Measurements from ENCODE around the gene VEGFD. TPM values are rescaled to one million over a fixed set of nuclear protein-coding genes. Genes with fewer than 3 reads are reported as not detected.

Gene VEGFD
- total RNA-seq, 5 donors from 2014 or later (not counting 1 experiment from before 2014, with no cell fraction given), result not detected

DNA sequence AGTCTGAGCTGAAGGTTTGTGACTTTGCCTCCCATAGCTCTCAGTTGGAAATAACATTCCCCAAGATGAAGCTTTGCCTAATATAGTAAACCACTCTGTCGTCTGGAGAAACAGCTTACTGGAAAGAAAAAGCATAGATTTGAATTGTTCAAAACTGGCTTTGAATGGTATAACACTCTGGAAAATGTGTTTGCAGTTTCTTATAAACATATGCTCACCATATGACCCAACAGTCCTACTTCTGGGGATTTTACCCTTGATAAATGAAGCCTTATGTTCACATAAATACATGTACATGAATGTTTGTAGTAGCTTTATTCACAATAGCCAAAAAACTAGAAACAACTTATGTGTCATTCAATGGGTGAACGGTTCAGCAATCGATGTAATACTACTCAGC lies 10.2 kb downstream of the VEGFD start:
- Mint-ChIP-seq H3K4me3 (no peak overlapping the region), H3K4me1 (no peaks in the 10 kb centered on the region), H3K27ac (no peak overlapping the region), H3K9me3 (no peaks in the 10 kb centered on the region), H3K27me3 (peaks cover 9 to 31% of the 10 kb centered on the region in 2 donors), H3K36me3 (no peaks in the 10 kb centered on the region)
- no peak for ATAC-seq (replicated peaks in 1 of 4)
- H3K27me3 ChIP-seq (replicated peaks in 1 of 2; ENCODE audit: control insufficient read depth in 2 of 2, extremely low read depth in 1 of 2, insufficient read depth in 2 of 2, low read length in 1 of 2), result no peaks in the 10 kb centered on the region
- no peaks in the 10 kb centered on the region for H3K9me3 ChIP-seq
- ChIA-PET CTCF (no interaction called here), POLR2A (no interaction called here)
- H3K4me3 ChIP-seq (ENCODE audit: control insufficient read depth in 1 of 2, extremely low read depth in 1 of 2, low read length in 1 of 2), result no peak overlapping the region
- DNase-seq, result no peak
- no peak overlapping the region for H3K27ac ChIP-seq (ENCODE audit: low read length)
- no peaks in the 10 kb centered on the region for H3K36me3 ChIP-seq (ENCODE audit: control insufficient read depth in 2 of 2, extremely low read depth in 1 of 2, insufficient read depth in 1 of 2, low read length in 1 of 2)
- no peaks in the 10 kb centered on the region for H3K4me1 ChIP-seq (ENCODE audit: control insufficient read depth in 1 of 2, extremely low read depth in 1 of 2, insufficient read depth in 2 of 2, low read length in 2 of 2)
- no CpG with 5 or more reads among the region's 3 CpGs for WGBS (ENCODE audit: insufficient coverage)

- H3K4me3 ChIP-seq (ENCODE audit: control insufficient read depth in 1 of 2, extremely low read depth in 1 of 2, low read length in 1 of 2), result no peak overlapping the region
- 83% methylated on average over 3 of the region's 9 CpGs for WGBS (ENCODE audit: insufficient coverage)
- ChIA-PET POLR2A (no interaction called here), CTCF (no interaction called here)
- H3K4me1 ChIP-seq (ENCODE audit: control insufficient read depth in 1 of 2, extremely low read depth in 1 of 2, insufficient read depth in 2 of 2, low read length in 2 of 2), result no peaks in the 10 kb centered on the region
- no peaks in the 10 kb centered on the region for H3K36me3 ChIP-seq (ENCODE audit: control insufficient read depth in 2 of 2, extremely low read depth in 1 of 2, insufficient read depth in 1 of 2, low read length in 1 of 2)
- ATAC-seq (replicated peaks in 1 of 4) (no peak), DNase-seq (no peak)
- H3K4me1 Mint-ChIP-seq, result no peaks in the 10 kb centered on the region
- no peak overlapping the region for H3K27ac Mint-ChIP-seq
- peaks cover 22 to 39% of the 10 kb centered on the region in 2 donors for H3K27me3 Mint-ChIP-seq
- H3K36me3 Mint-ChIP-seq, result no peaks in the 10 kb centered on the region
- no peaks in the 10 kb centered on the region for H3K9me3 Mint-ChIP-seq
- no peak overlapping the region for H3K4me3 Mint-ChIP-seq
- H3K9me3 ChIP-seq, result no peaks in the 10 kb centered on the region
- H3K27me3 ChIP-seq (replicated peaks in 1 of 2; ENCODE audit: control insufficient read depth in 2 of 2, extremely low read depth in 1 of 2, insufficient read depth in 2 of 2, low read length in 1 of 2), result no peaks in the 10 kb centered on the region
- no peak overlapping the region for H3K27ac ChIP-seq (ENCODE audit: low read length)
Measured at GRCh38 chrX:15366506-15367352, 17.5 kb downstream of the VEGFD start.

GRCh38 chrX:15359701-15360100 lies 24.5 kb downstream of the VEGFD start:
- no peak overlapping the region for H3K27ac ChIP-seq (ENCODE audit: low read length)
- DNase-seq (no peak), ATAC-seq (replicated peaks in 1 of 4) (no peak)
- H3K4me3 ChIP-seq (ENCODE audit: control insufficient read depth in 1 of 2, extremely low read depth in 1 of 2, low read length in 1 of 2), result no peak overlapping the region
- H3K4me1 ChIP-seq (ENCODE audit: control insufficient read depth in 1 of 2, extremely low read depth in 1 of 2, insufficient read depth in 2 of 2, low read length in 2 of 2), result no peaks in the 10 kb centered on the region
- H3K36me3 ChIP-seq (ENCODE audit: control insufficient read depth in 2 of 2, extremely low read depth in 1 of 2, insufficient read depth in 1 of 2, low read length in 1 of 2), result no peaks in the 10 kb centered on the region
- CTCF ChIA-PET, result no interaction called here
- Mint-ChIP-seq H3K4me3 (no peak overlapping the region), H3K9me3 (no peaks in the 10 kb centered on the region), H3K4me1 (no peaks in the 10 kb centered on the region), H3K27me3 (peaks cover 0 to 38% of the 10 kb centered on the region in 2 donors), H3K27ac (no peak overlapping the region), H3K36me3 (no peaks in the 10 kb centered on the region)
- POLR2A ChIA-PET, result interaction anchor here in 1 of 2 donors (0.6 to 0.7 kb wide), 3 partner anchors 30 to 1379 kb away, joined by 4 to 6 read pairs (median 6); no protein-coding TSS in a partner anchor
- H3K27me3 ChIP-seq (replicated peaks in 1 of 2; ENCODE audit: control insufficient read depth in 2 of 2, extremely low read depth in 1 of 2, insufficient read depth in 2 of 2, low read length in 1 of 2), result no peaks in the 10 kb centered on the region
- H3K9me3 ChIP-seq, result no peaks in the 10 kb centered on the region
- WGBS (ENCODE audit: insufficient coverage), result 60% methylated on average over 1 of the region's 2 CpGs

GRCh38 chrX:15358533-15358932 lies 25.7 kb downstream of the VEGFD start:
- H3K27me3 ChIP-seq (replicated peaks in 1 of 2; ENCODE audit: control insufficient read depth in 2 of 2, extremely low read depth in 1 of 2, insufficient read depth in 2 of 2, low read length in 1 of 2), result no peaks in the 10 kb centered on the region
- no peak for ATAC-seq (replicated peaks in 1 of 4)
- Mint-ChIP-seq H3K27me3 (peaks cover 0 to 30% of the 10 kb centered on the region in 2 donors), H3K4me3 (no peak overlapping the region), H3K9me3 (no peaks in the 10 kb centered on the region), H3K4me1 (no peaks in the 10 kb centered on the region), H3K36me3 (no peaks in the 10 kb centered on the region), H3K27ac (no peak overlapping the region)
- H3K27ac ChIP-seq (ENCODE audit: low read length), result no peak overlapping the region
- H3K4me3 ChIP-seq (ENCODE audit: control insufficient read depth in 1 of 2, extremely low read depth in 1 of 2, low read length in 1 of 2), result no peak overlapping the region
- POLR2A ChIA-PET, result no interaction called here
- no peaks in the 10 kb centered on the region for H3K36me3 ChIP-seq (ENCODE audit: control insufficient read depth in 2 of 2, extremely low read depth in 1 of 2, insufficient read depth in 1 of 2, low read length in 1 of 2)
- no CpG with 5 or more reads among the region's 2 CpGs for WGBS (ENCODE audit: insufficient coverage)
- CTCF ChIA-PET, result no interaction called here
- H3K4me1 ChIP-seq (ENCODE audit: control insufficient read depth in 1 of 2, extremely low read depth in 1 of 2, insufficient read depth in 2 of 2, low read length in 2 of 2), result no peaks in the 10 kb centered on the region
- no peaks in the 10 kb centered on the region for H3K9me3 ChIP-seq
- DNase-seq, result no peak

- H3K4me1 ChIP-seq (ENCODE audit: control insufficient read depth in 1 of 2, extremely low read depth in 1 of 2, insufficient read depth in 2 of 2, low read length in 2 of 2), result no peaks in the 10 kb centered on the region
- DNase-seq (no peak), ATAC-seq (replicated peaks in 1 of 4) (no peak)
- H3K9me3 ChIP-seq, result no peaks in the 10 kb centered on the region
- H3K36me3 ChIP-seq (ENCODE audit: control insufficient read depth in 2 of 2, extremely low read depth in 1 of 2, insufficient read depth in 1 of 2, low read length in 1 of 2), result no peaks in the 10 kb centered on the region
- no peak overlapping the region for H3K4me3 ChIP-seq (ENCODE audit: control insufficient read depth in 1 of 2, extremely low read depth in 1 of 2, low read length in 1 of 2)
- Mint-ChIP-seq H3K4me3 (no peak overlapping the region), H3K36me3 (no peaks in the 10 kb centered on the region), H3K9me3 (no peaks in the 10 kb centered on the region), H3K27ac (no peak overlapping the region), H3K27me3 (peaks cover 0 to 27% of the 10 kb centered on the region in 2 donors), H3K4me1 (no peaks in the 10 kb centered on the region)
- ChIA-PET POLR2A (no interaction called here), CTCF (interaction anchor here in 1 of 2 donors (0.5 kb wide), 1 partner anchor 1248 kb away, joined by 5 read pairs; no protein-coding TSS in a partner anchor)
- no peaks in the 10 kb centered on the region for H3K27me3 ChIP-seq (replicated peaks in 1 of 2; ENCODE audit: control insufficient read depth in 2 of 2, extremely low read depth in 1 of 2, insufficient read depth in 2 of 2, low read length in 1 of 2)
- H3K27ac ChIP-seq (ENCODE audit: low read length), result no peak overlapping the region
- WGBS (ENCODE audit: insufficient coverage), result no CpG with 5 or more reads among the region's 1 CpG
Measured at GRCh38 chrX:15356444-15356843, 27.8 kb downstream of the VEGFD start.

GRCh38 chrX:15350329-15350996 lies 33.8 kb downstream of the VEGFD start:
- H3K36me3 ChIP-seq (ENCODE audit: control insufficient read depth in 2 of 2, extremely low read depth in 1 of 2, insufficient read depth in 1 of 2, low read length in 1 of 2), result no peaks in the 10 kb centered on the region
- H3K4me3 Mint-ChIP-seq, result no peak overlapping the region
- H3K36me3 Mint-ChIP-seq, result no peaks in the 10 kb centered on the region
- H3K4me1 ChIP-seq (ENCODE audit: control insufficient read depth in 1 of 2, extremely low read depth in 1 of 2, insufficient read depth in 2 of 2, low read length in 2 of 2), result no peaks in the 10 kb centered on the region
- no peak overlapping the region for H3K27ac Mint-ChIP-seq
- no peaks in the 10 kb centered on the region for H3K9me3 Mint-ChIP-seq
- H3K27me3 Mint-ChIP-seq, result peaks cover 0 to 4% of the 10 kb centered on the region in 2 donors
- ATAC-seq (replicated peaks in 1 of 4) (no peak), DNase-seq (no peak)
- 60% methylated on average over 2 of the region's 8 CpGs for WGBS (ENCODE audit: insufficient coverage)
- H3K9me3 ChIP-seq, result no peaks in the 10 kb centered on the region
- ChIA-PET POLR2A (interaction anchor here (0.6 to 0.7 kb wide), 4 partner anchors 101 to 1598 kb away, joined by 3 to 5 read pairs (median 4); no protein-coding TSS in a partner anchor), CTCF (interaction anchor here (0.6 to 0.7 kb wide), 2 partner anchors 63 to 120 kb away, joined by 3 to 4 read pairs; no protein-coding TSS in a partner anchor)
- no peaks in the 10 kb centered on the region for H3K27me3 ChIP-seq (replicated peaks in 1 of 2; ENCODE audit: control insufficient read depth in 2 of 2, extremely low read depth in 1 of 2, insufficient read depth in 2 of 2, low read length in 1 of 2)
- no peaks in the 10 kb centered on the region for H3K4me1 Mint-ChIP-seq
- no peak overlapping the region for H3K27ac ChIP-seq (ENCODE audit: low read length)
- H3K4me3 ChIP-seq (ENCODE audit: control insufficient read depth in 1 of 2, extremely low read depth in 1 of 2, low read length in 1 of 2), result no peak overlapping the region

Data from T-cell (primary cell).